DND-41 (cell line): ENCODE measurements around the gene PRELID1.

Experiments used
- ATAC-seq: fragments of 200-7000 bp; cut with Tn5 transposase; 3 replicates; pipeline ENCODE4 v1.9.1; 2021; ENCODE audit warnings: low read depth; ENCODE audit not compliant: insufficient read depth
- DNase-seq: peaks from one replicate; pipeline ENCODE4 v3.0.0-alpha.2; 2020
- H2AFZ ChIP-seq: 2 replicates; pipeline ENCODE4 v1.6.0; 2012; ENCODE audit warnings: low read depth, low read length
- H3K27ac ChIP-seq: 2 replicates; pipeline ENCODE4 v1.5.1; 2012; ENCODE audit warnings: low read length, inconsistent platforms
- H3K27me3 ChIP-seq: fragments of 200-600 bp; sonication (generic); 2 replicates; pipeline ENCODE4 v1.6.0; 2012; ENCODE audit warnings: low read length, mild to moderate bottlenecking, inconsistent platforms; ENCODE audit not compliant: insufficient read depth, poor library complexity
- H3K36me3 ChIP-seq: 2 replicates; pipeline ENCODE4 v1.5.1; 2012; ENCODE audit warnings: low read length, inconsistent platforms; ENCODE audit not compliant: insufficient read depth
- H3K4me1 ChIP-seq: 2 replicates; pipeline ENCODE4 v1.5.1; 2012; ENCODE audit warnings: mild to moderate bottlenecking, low read length; ENCODE audit not compliant: insufficient read depth
- H3K4me2 ChIP-seq: 2 replicates; pipeline ENCODE4 v1.6.0; 2012; ENCODE audit warnings: mild to moderate bottlenecking, moderate library complexity, low read length, inconsistent platforms; ENCODE audit not compliant: insufficient read depth
- H3K4me3 ChIP-seq, 2 experiments: fragments of 200-600 bp in 1 of 2; shearing (Covaris generic) in 1 of 2; 2 replicates each; pipeline ENCODE4 v1.5.1; 2012 to 2016; ENCODE audit warnings: inconsistent platforms in 2 of 2, low read length in 2 of 2, mild to moderate bottlenecking in 2 of 2, low read depth in 1 of 2, moderate library complexity in 1 of 2
- H3K79me2 ChIP-seq: 2 replicates; pipeline ENCODE4 v1.6.0; 2012; ENCODE audit warnings: low read length, inconsistent platforms; ENCODE audit not compliant: insufficient read depth
- H3K9ac ChIP-seq: 2 replicates; pipeline ENCODE4 v1.6.0; 2012; ENCODE audit warnings: low read depth, mild to moderate bottlenecking, inconsistent platforms, low read length, moderate library complexity
- H3K9me3 ChIP-seq: 2 replicates; pipeline ENCODE4 v1.5.1; 2012; ENCODE audit warnings: low read length, moderate library complexity, mild to moderate bottlenecking, inconsistent platforms; ENCODE audit not compliant: insufficient read depth, severe bottlenecking
- H4K20me1 ChIP-seq: 2 replicates; pipeline ENCODE4 v1.6.0; 2012; ENCODE audit warnings: low read length; ENCODE audit not compliant: insufficient read depth
- EZH2 ChIP-seq: IDR thresholded peaks from 3 replicates; pipeline ENCODE4 v1.6.1; 2012; ENCODE audit warnings: borderline replicate concordance, low read depth, mild to moderate bottlenecking, moderate library complexity, low read length, inconsistent platforms; ENCODE audit not compliant: severe bottlenecking
- TF ChIP-seq, protein P1 (sequence below): IDR thresholded peaks from 2 replicates; pipeline ENCODE4 v1.5.1; 2012; ENCODE audit warnings: borderline replicate concordance, low read length, moderate library complexity, mild to moderate bottlenecking; ENCODE audit not compliant: poor library complexity, severe bottlenecking; ENCODE audit errors: extremely low read depth

PRELID1 gene

DNA sequence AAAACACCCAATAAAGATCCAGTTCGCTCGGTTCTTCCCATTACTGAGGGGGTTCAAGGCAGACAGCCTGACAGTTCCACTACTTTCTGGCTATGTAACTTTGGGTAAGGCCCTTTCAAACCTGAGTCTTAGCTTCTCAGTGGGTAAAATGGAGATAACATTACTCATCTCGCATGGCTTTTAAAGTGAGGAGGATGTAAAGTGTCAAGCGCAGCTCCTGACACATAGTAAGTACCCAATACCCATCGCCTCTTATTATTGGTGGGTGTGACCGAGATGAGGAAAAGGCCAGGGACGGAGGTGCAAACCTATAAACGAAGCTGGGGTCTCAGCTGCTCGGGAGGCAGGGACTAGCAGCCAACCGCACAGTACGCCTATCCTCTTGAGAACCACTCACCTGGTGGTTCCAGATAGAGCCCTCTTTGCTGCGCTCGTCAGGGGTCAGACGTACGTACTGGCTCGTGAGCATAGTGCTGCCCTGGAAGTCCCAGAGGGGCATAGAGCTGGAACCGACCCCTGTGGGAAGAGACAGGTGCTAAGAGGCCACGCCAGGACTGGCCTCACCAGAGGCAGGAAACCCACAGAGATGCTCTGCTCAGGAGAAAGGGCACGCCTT, 47.3 kb downstream of the PRELID1 start:
- peaks cover 16% of the 10 kb centered on the region for H4K20me1 ChIP-seq
- peak overlapping the region; percentile 75 to 89 for H3K4me3 ChIP-seq
- peak overlapping the region; percentile 91 for H2AFZ ChIP-seq
- no peaks in the 10 kb centered on the region for H3K9me3 ChIP-seq
- H3K9ac ChIP-seq = peak overlapping the region; percentile 78
- DNase-seq (no peak), ATAC-seq (no peak)
- no peaks in the 10 kb centered on the region for H3K27me3 ChIP-seq
- H3K79me2 ChIP-seq = peaks cover 56% of the 10 kb centered on the region
- peaks cover 34% of the 10 kb centered on the region for H3K36me3 ChIP-seq
- H3K27ac ChIP-seq = peak overlapping the region; percentile 95
- H3K4me1 ChIP-seq = peaks cover 44% of the 10 kb centered on the region
- H3K4me2 ChIP-seq = peak overlapping the region; percentile 96
- TF ChIP-seq EZH2 = no peak
- TF ChIP-seq, protein P1, sequence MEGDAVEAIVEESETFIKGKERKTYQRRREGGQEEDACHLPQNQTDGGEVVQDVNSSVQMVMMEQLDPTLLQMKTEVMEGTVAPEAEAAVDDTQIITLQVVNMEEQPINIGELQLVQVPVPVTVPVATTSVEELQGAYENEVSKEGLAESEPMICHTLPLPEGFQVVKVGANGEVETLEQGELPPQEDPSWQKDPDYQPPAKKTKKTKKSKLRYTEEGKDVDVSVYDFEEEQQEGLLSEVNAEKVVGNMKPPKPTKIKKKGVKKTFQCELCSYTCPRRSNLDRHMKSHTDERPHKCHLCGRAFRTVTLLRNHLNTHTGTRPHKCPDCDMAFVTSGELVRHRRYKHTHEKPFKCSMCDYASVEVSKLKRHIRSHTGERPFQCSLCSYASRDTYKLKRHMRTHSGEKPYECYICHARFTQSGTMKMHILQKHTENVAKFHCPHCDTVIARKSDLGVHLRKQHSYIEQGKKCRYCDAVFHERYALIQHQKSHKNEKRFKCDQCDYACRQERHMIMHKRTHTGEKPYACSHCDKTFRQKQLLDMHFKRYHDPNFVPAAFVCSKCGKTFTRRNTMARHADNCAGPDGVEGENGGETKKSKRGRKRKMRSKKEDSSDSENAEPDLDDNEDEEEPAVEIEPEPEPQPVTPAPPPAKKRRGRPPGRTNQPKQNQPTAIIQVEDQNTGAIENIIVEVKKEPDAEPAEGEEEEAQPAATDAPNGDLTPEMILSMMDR = no peak

DNA sequence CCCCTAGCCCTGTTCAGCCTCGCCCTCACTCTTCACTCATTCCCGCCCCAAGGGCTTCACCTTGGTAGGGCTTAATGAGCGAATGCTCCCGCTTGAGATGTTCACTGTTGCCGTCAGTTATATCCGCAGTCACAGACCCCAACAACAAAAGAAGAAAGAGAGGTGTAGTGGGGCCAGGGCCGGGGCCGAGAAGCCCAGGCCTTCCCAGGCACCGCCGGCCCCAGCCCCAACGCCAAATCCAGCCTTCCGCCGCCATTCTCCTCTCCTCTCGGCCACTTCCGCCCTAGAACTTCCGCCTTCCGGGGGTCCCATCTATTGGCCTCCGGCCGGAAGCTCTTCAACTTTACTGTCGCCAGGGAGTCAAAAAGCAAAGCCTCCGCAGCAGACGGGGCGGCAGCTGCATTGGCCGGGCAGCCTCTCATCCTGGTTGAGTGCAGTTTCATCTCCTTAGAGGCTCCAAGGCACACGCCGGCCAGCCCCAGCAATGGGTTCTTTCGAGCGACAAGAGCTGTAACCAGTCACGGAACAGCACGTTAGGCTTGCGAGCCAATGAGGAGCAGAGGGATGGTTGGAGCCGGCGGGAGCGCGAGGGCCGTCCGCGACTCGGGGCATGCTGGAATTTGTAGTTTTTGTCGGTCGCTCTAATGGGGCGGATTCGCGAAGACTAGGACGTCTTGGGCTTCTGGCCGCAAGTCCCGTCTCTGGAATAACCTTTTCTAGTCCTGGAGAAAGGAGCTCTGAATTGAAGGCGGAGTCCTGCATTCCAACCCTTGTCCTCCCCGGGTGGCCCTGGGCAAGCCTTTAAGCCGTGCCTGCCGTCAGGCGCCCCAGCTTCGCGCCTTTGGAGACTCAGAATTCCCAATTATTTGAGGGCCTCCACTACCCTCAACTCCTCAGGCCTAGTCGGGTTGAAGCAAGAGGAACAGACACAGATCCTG, 48.1 kb downstream of the PRELID1 start, which contains the start of gene LMAN2:
Gene LMAN2, minus strand, starts transcription at position 277 of the 938 bp plus-strand sequence. Its CDS starts 21 bp downstream, at position 256.
- peak within 1 kb of the TSS; percentile 91 for H2AFZ ChIP-seq
- peaks cover 16% of the 10 kb centered on the region for H4K20me1 ChIP-seq
- H3K27ac ChIP-seq = peak within 1 kb of the TSS; percentile 95
- H3K4me3 ChIP-seq = peak within 1 kb of the TSS; percentile 75 to 89
- no peak for TF ChIP-seq EZH2
- TF ChIP-seq, protein P1 = no peak
- ATAC-seq (peak; percentile 99), DNase-seq (peak; percentile 96)
- peak within 1 kb of the TSS; percentile 96 for H3K4me2 ChIP-seq
- peaks cover 30% of the 10 kb centered on the region for H3K36me3 ChIP-seq
- H3K9me3 ChIP-seq = no peaks in the 10 kb centered on the region
- peaks cover 45% of the 10 kb centered on the region for H3K4me1 ChIP-seq
- H3K79me2 ChIP-seq = peaks cover 48% of the 10 kb centered on the region
- H3K27me3 ChIP-seq = no peaks in the 10 kb centered on the region
- H3K9ac ChIP-seq = peak within 1 kb of the TSS; percentile 78

DNA sequence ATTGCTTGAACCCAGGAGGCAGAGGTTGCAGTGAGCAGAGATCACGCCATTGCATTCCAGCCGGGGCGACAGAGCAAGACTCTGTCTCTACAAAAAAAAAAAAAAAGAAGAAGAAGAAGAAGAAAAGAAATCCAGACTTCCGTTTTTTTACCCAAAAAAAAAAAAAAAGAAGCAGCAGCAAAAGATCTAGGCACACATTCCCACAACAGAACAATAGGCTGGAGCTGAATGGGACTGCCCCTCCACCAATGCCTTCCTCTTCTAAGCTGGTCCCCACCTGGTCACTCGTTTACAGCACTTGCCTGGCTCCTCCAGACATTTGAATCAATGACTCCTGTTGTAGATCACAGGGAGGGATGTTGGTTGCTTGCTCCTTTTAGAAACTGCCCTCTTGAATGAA, 49.5 kb downstream of the PRELID1 start:
- Histone ChIP-seq H2AFZ (no peak overlapping the region), H3K4me1 (peaks cover 49% of the 10 kb centered on the region), H3K4me3 (no peak overlapping the region), H3K79me2 (peaks cover 33% of the 10 kb centered on the region), H3K27me3 (no peaks in the 10 kb centered on the region), H3K36me3 (peaks cover 20% of the 10 kb centered on the region), H4K20me1 (peaks cover 11% of the 10 kb centered on the region), H3K27ac (no peak overlapping the region), H3K9ac (no peak overlapping the region), H3K9me3 (no peaks in the 10 kb centered on the region), H3K4me2 (no peak overlapping the region)
- ATAC-seq (no peak), DNase-seq (no peak)
- TF ChIP-seq, protein P1 = no peak
- no peak for TF ChIP-seq EZH2
